ENCODE data around the gene OAT.

DNA sequence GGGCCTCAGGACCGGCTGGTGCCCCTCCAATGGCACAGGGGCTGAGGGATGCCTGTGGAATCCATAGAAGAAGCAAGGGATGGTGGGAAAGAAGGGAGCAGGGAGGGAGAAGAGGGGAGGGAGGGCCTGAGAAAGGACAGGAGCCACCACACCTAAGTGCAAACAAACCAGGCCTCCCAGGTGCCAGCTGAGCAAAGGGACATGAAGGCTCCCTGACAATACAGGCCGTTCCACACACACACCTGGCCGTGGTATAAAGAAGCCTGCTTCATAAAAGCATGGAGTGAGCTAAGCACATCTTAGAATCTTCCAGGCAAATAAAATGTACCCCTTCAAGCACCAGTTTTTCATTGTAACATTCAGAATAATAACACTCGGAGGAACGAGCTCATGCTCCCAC lies 54.0 kb downstream of the OAT start:
- TF ChIP-seq POLR2A (IDR thresholded peaks at IDR 0.05; ENCODE audit: low read depth, low read length) = no peak
- TF ChIP-seq RAD21 (IDR thresholded peaks at IDR 0.05; ENCODE audit: low read length) = no peak
- TF ChIP-seq, protein P1, sequence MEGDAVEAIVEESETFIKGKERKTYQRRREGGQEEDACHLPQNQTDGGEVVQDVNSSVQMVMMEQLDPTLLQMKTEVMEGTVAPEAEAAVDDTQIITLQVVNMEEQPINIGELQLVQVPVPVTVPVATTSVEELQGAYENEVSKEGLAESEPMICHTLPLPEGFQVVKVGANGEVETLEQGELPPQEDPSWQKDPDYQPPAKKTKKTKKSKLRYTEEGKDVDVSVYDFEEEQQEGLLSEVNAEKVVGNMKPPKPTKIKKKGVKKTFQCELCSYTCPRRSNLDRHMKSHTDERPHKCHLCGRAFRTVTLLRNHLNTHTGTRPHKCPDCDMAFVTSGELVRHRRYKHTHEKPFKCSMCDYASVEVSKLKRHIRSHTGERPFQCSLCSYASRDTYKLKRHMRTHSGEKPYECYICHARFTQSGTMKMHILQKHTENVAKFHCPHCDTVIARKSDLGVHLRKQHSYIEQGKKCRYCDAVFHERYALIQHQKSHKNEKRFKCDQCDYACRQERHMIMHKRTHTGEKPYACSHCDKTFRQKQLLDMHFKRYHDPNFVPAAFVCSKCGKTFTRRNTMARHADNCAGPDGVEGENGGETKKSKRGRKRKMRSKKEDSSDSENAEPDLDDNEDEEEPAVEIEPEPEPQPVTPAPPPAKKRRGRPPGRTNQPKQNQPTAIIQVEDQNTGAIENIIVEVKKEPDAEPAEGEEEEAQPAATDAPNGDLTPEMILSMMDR (conservative IDR thresholded peaks at IDR 0.05; ENCODE audit: low read depth, low read length) = no peak
